ENCODE measurements around the gene OR6X1.

OR6X1 gene, protein sequence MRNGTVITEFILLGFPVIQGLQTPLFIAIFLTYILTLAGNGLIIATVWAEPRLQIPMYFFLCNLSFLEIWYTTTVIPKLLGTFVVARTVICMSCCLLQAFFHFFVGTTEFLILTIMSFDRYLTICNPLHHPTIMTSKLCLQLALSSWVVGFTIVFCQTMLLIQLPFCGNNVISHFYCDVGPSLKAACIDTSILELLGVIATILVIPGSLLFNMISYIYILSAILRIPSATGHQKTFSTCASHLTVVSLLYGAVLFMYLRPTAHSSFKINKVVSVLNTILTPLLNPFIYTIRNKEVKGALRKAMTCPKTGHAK

DNA sequence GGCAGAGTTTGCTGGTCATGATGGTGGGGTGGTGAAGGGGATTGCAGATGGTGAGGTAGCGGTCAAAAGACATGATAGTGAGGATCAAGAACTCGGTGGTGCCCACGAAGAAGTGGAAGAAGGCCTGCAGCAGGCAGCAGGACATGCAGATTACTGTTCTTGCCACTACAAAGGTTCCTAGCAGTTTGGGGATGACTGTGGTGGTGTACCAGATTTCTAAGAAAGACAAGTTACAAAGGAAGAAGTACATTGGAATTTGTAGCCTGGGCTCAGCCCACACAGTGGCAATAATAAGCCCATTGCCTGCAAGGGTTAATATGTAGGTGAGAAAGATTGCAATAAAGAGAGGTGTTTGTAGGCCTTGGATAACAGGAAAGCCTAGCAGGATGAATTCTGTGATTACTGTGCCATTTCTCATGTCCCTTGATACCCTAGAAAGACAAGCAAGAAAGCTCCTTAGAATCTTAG, at the start of gene OR6X1:
Gene OR6X1, minus strand, starts transcription at position 418 of the 468 bp plus-strand sequence. Its CDS starts 0 bp downstream, at position 418.
- DNase-seq, result no peak

DNA sequence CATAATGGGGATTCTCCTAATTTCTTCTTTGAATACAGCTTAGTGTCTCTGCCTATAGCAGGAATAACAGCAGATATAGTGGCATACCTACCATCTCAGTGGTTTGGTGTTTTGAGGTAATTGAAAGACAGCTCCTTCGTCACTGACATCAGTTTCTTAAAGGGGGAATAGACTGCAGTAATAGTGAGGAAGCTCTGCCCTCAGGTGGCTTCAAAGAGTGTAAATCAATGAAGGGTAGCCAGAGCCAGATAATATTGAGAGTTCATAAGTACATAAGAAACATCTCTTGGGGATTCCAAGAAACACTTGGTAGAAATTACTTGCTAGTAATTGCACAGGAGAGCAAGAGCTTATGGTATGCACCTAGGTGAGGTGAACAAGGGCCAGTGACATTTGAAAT, 47.4 kb upstream of the OR6X1 start:
- no peak for DNase-seq

DNA sequence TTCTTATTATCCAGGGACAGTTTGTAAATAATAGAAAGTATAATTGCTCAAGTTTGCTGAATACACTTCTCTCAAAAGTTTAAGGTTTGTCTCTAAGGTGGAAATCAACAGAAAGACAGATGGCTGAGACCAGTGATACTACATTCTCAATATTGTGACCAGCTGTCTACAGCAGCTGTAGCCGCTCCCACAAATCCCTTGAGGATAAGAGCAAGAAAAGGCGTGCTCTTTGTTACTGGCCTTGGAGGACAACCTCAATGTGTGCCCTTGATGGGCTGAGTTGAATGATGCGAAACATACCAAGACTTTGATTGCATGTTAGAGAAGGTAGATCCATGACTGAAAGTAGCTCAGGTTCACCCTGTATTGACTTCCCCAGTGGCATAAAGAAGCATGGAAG, 45.7 kb upstream of the OR6X1 start:
- DNase-seq, result no peak

DNA sequence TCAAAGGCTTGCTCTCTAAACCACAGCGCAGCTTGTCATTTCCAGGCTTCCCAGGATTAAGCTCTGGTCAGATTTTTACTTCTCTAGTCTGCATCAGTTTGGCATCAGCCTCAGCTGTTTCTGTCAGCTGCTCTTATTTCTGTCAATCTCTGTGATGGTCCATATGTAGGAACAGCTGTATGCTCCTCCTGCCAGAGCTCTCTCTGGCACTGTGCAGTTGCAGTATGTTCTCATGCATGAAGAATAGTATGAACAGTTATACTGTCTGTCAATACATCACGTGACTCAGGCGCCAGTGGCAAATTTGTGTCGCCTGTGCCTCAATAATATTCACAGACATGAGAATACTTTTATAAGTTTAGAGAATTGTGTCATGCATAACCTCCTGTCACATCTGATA, 45.1 kb upstream of the OR6X1 start:
- DNase-seq, result no peak

DNA sequence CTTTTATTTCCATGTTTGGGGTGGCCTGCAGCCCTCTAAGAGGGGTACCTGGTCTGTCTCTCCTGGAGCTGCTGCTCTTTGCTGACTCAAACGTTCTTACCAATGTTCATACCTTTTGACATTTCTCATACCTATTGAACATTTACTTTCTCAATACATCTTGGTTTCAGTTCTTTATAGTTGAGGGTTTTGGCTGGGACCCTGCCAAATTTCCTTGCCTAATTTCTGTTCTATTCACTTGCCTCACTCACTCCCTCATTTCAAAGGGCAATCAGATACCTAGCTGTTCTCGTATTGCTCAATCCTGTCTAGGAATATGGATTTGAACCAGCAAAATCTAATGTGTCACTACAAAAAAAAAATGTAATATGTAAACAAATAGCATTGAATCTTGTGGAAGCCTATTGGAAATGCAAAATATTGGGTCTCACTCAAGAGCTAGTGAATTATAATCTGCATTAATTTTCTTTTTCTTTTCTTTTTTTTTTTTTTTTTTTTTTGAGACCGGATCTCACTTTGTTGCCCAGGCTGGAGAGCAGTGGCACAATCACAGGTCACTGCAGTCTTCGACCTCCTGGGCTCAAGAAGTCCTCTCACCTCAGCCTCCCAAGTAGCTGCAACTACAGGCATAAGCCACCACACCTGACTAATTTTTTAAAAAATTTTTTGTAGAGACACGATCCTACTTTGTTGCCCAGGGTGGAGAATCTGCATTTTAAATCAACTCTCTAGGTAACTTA, 44.4 kb upstream of the OR6X1 start:
- no peak for DNase-seq

DNA sequence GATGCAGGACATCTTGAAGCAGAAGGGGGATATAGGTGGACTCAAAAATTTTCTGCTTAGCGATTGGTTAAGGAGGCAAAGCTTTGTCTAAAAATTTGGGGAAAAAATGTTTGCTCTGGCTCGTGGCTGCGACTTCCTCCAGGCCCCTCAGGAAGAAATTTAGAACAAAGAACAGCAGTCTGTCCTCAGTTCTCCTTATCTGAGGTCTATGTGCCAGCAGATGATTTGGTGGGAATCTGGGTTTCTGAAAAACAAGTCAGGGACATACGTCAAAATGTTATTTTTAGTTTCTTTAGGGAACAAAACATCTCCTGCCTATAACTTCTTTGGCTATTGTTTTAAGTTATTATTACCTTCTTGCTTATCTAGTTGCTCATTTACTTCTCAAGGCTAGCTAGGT, 43.8 kb upstream of the OR6X1 start:
- no peak for DNase-seq

DNA sequence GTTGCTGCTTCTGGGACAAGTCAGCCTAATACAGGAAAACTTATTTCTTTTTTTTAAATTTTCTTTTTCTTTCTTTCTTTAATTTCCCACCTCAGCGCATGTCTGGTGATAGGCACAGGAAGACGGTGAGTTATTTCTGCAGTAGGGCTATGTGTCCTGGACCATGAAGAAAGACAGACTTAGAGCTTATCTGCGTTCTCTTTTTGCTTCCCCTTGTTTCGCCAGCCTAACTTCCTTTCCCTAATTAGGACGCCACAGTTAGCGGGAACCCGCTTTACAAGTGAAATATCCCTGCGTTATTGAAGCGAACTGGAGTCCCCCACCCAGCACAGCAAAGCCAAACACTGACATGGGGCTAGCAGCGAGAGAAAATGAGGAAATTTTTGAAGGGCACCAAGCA, 43.2 kb upstream of the OR6X1 start:
- no peak for DNase-seq

DNA sequence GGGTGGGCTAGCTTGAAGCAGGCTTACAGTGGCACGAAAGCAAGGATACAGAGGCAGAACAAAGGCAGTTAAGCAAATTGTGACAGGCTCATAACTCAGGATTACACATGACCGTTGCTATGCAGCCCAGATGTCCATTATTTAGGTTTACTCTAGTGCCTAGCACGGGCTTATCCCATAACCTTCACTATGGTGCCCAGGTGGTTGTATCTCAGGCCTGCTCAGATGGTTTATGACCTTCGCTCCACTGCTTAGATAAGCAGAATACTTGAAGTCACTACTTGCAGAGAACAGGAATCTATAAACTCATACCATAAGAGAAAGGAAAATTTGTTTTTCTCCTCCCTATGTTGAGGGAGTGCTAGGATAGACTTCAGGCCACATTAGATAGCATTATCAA, 42.8 kb upstream of the OR6X1 start:
- no peak for DNase-seq

DNA sequence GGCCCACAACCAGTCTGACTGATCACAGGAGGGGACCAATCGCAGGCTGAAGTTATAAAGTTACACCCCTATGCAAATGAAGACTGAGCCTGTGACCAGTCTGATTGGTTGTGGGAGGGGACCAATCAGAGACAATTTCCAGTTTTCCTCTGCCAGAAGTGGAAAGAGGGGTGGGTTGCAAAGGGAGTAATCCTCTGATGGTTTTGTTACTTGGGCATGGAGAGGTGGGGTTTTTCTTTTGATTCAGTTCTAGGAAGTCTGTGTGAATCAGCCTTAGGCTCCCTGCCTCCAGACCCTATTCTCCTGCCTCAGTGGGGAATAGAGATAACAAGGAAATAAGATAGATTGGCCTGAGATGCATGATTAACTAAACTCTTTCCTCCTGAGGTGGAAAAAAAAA, 41.9 kb upstream of the OR6X1 start:
- no peak for DNase-seq

DNA sequence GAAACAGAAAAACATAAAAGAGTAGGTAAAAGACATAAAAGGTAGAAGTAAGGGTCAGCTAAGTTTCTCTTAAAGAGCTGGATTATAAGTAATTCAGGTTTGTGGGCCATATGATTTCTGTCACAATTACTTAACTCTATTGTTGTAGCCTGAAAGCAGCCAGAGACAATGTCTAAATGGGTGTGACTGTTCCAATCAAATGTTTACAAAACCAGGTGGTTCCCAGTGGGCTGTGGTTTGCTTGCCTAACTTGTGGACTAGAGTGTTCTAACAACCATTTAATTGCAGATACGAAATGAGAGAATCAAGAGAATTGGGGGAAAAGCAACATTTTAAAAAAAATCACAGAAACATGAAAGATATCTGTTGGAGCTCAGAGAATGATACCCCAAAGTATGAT, 29.2 kb upstream of the OR6X1 start:
- DNase-seq, result no peak

DNA sequence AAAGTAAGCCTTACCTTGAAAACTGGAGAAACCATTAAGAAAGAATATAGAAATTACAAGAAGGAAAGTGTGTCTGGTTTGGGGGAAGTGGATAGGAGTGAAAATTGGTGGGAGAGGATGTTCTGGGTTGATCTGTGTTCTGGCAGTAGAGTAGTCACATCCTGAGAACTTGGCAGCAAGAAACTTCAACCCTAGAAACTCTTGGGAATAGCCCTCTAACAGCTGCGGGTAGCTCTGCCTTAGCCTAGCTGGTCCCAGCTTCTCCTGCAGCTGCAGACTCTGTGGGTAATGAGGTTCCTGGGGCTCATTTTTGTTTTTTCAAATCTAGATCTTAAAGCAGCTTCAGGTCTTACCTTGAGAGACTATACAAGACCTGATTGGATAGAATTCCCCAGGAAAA, 24.2 kb upstream of the OR6X1 start:
- DNase-seq, result no peak

DNA sequence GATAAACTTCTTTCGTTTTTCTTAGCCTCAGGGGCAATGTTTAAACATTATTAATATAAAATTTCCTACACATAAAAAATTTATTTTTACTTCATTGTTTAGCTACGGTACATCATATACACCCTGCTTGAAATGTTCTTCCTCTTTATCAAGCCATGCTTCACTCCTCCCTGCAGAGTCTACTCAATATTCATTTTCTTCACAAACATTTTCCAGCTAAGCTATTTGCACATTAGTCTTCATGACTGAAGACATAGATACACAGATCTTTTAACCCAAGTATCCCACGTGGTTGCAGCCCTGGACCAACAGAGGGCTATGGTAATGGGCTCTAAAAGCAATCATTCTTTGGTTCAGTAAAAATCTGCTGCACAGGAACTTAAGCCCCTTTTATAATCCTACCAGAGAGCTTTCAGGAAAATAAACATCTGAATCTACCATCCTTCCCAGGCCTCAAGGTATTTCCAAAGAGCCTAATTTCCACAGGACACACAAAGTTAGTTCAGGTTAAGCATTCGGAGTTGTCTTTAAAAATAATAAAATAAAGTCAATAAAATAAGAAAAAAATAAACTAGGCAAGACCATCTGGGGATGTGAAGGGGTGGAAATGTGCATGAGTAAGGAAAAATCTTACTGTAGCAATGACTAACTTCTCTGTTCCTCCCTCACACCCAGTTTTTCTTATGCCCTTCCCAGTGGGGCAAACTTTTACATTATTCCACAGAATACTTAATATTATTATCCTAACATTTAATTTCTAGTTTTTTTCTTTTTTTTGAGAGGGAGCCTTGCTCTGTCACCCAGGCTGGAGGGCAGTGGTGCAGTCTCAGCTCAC, 21.6 kb upstream of the OR6X1 start:
- no peak for DNase-seq

DNA sequence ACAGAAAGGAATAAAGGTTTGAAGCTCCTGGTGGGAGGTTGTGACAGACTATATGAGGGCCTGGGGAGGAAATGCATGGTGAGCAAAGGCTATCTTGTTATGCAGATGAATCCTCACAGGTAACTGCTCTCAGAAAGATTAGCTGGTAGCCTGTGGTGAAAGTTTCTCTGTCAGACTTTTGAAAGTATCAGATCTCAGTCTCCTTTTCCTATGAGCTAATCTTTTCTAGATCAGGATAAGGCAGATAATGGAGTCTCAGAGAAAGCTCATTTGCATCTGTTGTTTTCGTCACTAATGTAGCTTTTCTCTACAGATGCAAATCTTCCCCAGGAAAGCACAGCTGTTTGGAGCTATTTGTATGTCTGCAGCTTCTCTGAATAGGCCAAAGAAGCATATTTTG, 21.0 kb upstream of the OR6X1 start:
- DNase-seq, result no peak

DNA sequence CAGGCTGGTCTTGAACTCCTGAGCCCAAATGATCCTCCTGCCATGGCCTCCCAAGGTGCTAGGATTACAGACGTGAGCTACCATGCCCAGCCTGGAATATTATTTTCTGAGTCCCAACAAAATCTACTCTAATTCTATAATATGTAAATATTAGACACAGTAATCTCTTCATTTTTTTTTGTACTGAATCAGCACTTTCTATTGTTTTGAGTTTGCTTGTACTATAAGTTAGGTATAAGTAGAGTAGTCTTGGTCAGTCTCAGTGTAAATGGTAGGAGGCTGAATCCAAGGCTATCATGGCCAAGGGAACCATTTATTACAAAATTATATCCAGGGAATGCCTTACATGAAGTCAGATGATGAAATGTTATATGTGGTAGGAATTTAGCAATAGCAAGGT, 19.6 kb upstream of the OR6X1 start:
- no peak for DNase-seq

DNA sequence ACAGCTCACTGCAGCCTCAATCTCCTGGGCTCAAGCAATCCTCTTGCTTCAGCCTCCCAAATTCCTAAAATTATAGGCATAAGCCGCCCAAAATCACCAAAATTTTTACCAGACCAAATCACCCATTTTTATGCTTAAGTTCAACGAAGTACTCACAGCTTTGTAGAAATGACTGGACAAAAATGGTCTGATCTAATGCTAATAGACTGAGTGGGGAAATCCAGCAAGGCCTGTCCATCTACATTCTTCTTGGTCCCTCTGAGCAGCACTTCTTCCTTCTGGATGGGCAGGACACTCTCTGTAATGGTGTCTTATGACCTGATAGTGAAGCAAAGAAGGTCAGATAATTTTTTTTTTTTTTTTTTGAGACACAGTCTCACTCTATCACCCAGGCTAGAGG, 18.7 kb upstream of the OR6X1 start:
- no peak for DNase-seq

DNA sequence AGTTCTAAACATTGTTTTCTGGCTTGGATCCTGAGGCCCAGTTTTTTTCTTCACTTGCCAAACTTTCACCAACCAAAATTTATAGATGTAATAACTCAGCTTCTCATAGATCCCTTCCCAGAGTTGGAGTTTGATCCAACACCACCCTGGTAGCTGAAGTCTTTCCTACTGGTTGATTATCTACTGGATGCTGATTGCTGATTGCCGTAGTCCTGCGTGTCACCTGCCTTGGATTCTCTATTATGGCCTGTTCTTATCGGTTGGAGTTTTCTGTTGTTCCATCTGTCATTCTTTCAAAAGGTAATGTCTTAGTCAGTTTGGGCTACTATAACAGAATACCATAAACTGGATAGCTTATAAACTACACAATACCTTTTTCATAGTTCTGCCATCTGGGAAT, 17.3 kb upstream of the OR6X1 start:
- DNase-seq, result no peak

DNA sequence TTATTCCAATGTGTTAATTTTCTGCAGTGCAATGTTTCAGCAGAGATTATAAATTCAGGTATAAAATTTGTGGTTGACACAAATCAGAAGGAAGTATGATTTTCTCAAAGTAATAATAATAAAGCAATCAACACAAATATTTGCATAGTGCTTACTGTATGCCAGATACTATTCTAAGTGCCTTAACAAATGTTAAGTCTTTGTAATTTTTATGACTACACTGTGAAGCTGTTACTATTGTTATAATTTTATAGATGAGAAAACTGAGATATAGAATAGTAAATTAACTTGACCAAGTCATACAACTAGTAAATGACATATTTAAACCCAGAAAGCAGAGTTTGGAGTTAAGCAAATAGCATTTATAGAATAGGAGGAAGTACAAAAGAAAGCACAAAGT, 16.4 kb upstream of the OR6X1 start:
- no peak for DNase-seq

DNA sequence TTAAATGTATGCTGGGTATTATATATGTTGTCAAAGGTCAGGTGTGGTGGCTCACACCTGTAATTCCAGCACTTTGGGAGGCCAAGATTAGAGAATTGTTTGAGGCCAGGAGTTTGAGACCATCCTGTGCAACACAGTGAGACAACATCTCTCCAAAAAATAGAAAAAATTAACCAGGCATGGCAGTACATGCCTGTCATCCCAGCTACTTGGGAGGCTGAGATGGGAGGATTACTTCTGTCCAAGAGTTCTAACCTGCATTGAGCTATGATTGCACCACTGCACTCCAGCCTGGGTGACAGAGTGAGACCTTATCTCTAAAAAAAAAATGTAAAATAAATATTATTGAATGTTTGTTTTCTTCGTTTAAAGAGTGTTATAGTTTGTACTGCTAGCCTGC, 11.3 kb upstream of the OR6X1 start:
- no peak for DNase-seq

DNA sequence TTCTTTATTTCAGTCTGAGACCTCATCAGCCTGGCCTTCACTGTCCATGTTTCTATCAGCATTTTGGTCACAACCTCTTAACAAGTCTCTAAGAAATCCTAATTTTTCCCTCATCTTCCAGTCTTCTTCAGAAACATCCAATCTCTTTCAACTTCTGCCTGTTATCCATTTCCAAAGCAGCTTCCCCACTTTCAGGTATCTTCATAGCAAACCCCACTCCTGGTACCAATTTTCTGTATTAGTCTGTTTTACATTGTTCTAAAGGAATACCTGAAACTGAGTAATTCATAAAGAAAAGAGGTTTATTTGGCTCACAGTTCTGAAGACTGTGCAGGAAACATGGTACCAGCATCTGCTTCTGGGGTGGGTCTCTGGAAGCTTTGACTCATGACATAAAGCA, 8.1 kb upstream of the OR6X1 start:
- DNase-seq, result no peak

DNA sequence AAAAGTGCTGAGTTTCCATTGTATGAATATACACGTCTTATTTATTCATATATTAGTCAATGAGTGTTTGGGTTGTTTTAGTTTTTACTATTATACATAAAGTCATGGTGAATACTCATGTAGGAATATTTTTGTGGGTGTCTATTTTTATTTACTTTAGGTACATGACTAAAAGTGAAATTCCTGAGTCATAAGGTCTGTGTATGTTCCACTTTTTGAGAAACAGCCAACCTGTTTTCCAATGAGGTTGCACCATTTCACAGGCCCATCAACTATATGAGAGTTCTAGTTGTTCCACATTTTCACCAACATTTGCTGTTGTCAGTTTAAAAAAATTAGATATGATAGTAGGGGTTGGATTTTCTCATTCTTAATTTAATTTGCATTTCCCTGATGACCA, 6.6 kb upstream of the OR6X1 start:
- DNase-seq, result no peak

DNA sequence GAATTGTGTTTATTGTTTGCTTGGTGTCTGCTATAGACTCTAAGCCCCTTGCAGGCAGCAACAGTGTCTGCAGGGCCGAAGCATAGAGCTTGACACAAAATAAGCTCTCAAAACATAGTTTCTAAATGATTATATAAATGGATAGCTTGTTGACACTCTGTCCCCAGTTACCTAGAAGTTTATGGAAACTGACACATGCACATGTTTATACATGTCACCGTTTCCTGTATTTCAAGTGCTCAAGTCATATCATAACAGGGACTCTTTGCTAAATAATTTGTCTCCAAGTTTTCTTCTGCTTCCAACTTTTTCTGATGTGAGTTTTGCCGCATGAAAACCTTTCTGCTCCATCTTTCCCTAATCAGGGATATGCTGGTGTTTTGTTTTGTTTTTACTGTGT, 3.7 kb upstream of the OR6X1 start:
- no peak for DNase-seq

DNA sequence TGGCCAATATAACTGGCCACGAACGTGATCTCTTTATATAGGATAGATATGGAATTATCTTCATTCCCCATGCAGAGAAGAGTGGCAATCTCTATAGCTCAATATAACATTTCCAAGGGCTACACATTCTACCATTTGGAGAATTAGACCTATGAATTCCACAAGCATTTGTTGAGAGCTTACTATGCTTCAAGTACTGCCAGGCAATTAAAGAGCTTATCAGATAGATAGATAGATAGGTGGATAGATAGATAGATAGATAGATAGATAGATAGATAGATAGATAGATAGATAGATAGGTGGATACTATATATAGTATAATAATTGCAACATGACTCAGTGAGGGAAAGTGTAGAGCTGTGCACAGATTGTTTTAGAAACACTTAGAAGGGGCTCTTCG, 1.5 kb upstream of the OR6X1 start:
- DNase-seq, result no peak

DNA sequence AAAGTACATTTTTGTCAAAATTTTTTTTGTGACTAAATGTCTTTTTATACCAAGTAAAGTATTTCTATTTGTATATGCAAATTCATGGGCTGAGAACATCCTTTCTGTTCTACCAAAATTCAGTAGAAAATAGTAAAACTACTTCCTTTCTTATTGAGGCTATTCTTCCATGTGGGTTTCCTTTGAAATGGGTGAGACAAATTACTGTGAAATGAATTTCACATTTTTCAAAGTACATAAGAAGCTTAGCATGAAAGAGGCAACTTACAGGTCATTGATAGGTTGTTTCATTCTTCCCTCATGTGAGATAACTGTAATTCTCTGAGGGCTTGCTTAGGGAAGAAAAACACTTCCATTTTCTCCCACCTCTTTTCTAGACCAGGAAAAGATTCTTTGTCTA, 1.0 kb upstream of the OR6X1 start:
- no peak for DNase-seq

DNA sequence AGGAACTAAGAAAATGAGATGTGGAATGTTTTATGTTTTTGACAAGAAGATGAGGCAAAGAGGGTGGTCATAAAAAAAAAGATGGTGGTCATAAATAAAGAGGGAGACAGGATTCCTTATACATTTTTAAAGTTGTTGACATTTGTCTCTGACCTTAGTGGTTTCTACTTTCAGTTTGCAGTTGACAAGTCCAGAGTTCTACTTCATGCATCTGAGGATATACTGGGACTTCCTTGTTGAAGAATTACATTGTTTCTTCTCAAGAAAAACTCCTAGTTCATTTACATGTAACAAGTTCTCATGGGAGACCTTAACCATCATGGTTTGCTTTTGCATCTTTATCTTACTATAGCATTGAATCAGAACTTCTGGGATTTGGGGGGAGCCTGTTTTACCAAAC, 1.2 kb downstream of the OR6X1 start:
- no peak for DNase-seq

Data from cortex of kidney (tissue), 1 donor.